Vagina (tissue), 2 donors: ENCODE results near the gene PRAMEF17.
"Not testable (repeated sequence)": the region's sequence is repeated elsewhere in the genome, so short reads cannot be mapped to it uniquely, and the experiment has no call there.

ENCODE experiments used
- CTCF ChIP-seq, 3 experiments: fragments of 450-650 bp in 2 of 3; fragments of 200-600 bp in 1 of 3; sonication (generic) in 1 of 3; IDR thresholded peaks; one replicate each; pipeline ENCODE4 v1.5.1; 2017 to 2019; ENCODE audit warnings: antibody characterized with exemption in 3 of 3, mild to moderate bottlenecking in 2 of 3, moderate library complexity in 2 of 3
- POLR2A ChIP-seq, 2 donors: fragments of 450-650 bp; IDR thresholded peaks; one replicate each; pipeline ENCODE4 v1.6.1; 2017; ENCODE audit warnings: antibody characterized with exemption in 2 of 2, mild to moderate bottlenecking in 2 of 2, moderate library complexity in 2 of 2

- TF ChIP-seq CTCF, POLR2A (IDR thresholded peaks at IDR 0.05): not testable (repeated sequence)
These were observed 20.9 kb upstream of the PRAMEF17 start for GRCh38 chr1:13368544-13368943.
